MCF 10A (cell line): Measurements from ENCODE around the gene GDNF. TPM values are rescaled to one million over a fixed set of nuclear protein-coding genes. Genes with fewer than 3 reads are reported as not detected.

ENCODE experiments used
- BruUV-seq: library from RNA; stranded (reverse); fragments of 400-500 nt; replicated peaks from 2 replicates; lab custom pipeline; 2021; lab: Mats Ljungman, UMichigan
- CTCF ChIA-PET: fragments of 300-600 bp; sonication (Branson Sonifier 250); formaldehyde crosslinking; extraction: SDS; loops from one replicate; lab custom pipeline; 2021; ENCODE audit warnings: antibody characterized with exemption, inconsistent platforms; lab: Yijun Ruan, JAX
- POLR2A ChIA-PET: fragments of 300-600, 350-650 bp; sonication (Branson Sonifier 250); formaldehyde crosslinking; extraction: SDS; loops from one replicate; lab custom pipeline; 2020; ENCODE audit warnings: antibody characterized with exemption, inconsistent platforms; lab: Yijun Ruan, JAX
- DNase-seq: peaks from one replicate; pipeline ENCODE4 v3.0.0-alpha.2; 2018; ENCODE audit not compliant: unreplicated experiment
- H3K27ac Mint-ChIP-seq: one replicate; pipeline ENCODE4 v1.8.0; 2022; ENCODE audit warnings: mild to moderate bottlenecking, low read depth, mixed read lengths; ENCODE audit not compliant: unreplicated experiment
- H3K27me3 Mint-ChIP-seq: one replicate; pipeline ENCODE4 v1.8.0; 2022; ENCODE audit warnings: mixed read lengths; ENCODE audit not compliant: insufficient read depth, unreplicated experiment
- H3K36me3 Mint-ChIP-seq: one replicate; pipeline ENCODE4 v1.8.0; 2022; ENCODE audit warnings: mild to moderate bottlenecking, moderate library complexity, mixed read lengths; ENCODE audit not compliant: insufficient read depth, unreplicated experiment
- H3K4me1 Mint-ChIP-seq: one replicate; pipeline ENCODE4 v1.8.0; 2022; ENCODE audit warnings: mixed read lengths; ENCODE audit not compliant: insufficient read depth, unreplicated experiment
- H3K4me3 Mint-ChIP-seq: one replicate; pipeline ENCODE4 v1.8.0; 2022; ENCODE audit warnings: mild to moderate bottlenecking, moderate library complexity, mixed read lengths; ENCODE audit not compliant: unreplicated experiment
- H3K9me3 Mint-ChIP-seq: one replicate; pipeline ENCODE4 v1.8.0; 2022; ENCODE audit warnings: mixed read lengths; ENCODE audit not compliant: unreplicated experiment
- intact Hi-C: fragments of 100-400 bp; cut with micrococcal nuclease; formaldehyde crosslinking; loops from 2 replicates; pipeline ENCODE4 v1.14.1; 2022
- total RNA-seq: library from RNA; stranded (reverse); gene quantifications from 2 replicates; pipeline ENCODE4 v1.2.3, GENCODE V29; 2022
- TF ChIP-seq, protein P1 (sequence below): fragments of 200-600 bp; IDR thresholded peaks from one replicate; pipeline ENCODE4 v1.8.0; 2022; ENCODE audit warnings: antibody characterized with exemption, mild to moderate bottlenecking; ENCODE audit not compliant: unreplicated experiment

Gene GDNF
- total RNA-seq, 1 experiment from 2014 or later: not detected

DNA sequence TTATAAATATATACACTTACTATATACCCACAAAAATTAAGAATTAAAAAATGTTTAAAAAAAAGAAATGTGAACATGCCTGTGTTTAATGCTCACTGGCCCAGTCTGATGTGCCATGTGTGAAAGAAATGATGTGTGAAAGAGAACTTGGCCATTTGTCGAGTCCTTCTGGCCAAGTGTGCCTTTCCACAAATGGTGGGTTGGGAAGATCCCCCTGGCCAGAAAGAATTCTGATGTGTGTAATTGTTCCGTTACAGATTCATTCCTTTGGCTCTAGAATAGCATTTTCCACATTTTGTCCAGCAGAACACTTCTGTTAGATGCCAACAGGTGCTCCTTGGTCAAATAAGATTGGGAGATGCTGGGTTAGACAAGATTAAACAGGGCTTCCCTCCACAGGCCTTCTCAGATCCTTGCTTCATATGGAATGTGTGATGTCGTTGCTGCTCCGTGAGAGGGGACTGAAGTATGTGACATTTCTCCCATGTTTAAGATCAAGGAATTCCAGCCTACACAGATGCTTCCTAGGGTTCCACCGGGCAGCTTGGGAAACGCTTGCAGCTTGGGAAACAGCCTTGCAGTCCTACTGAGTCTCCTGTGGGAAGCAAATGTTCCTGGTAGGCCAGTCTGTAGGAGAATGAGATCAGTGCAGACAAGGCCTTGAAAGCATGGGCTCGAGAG is 32.1 kb downstream of the GDNF start:
- no TSS peak for BruUV-seq
- intact Hi-C loops: no loop called here
- ChIA-PET CTCF (no interaction called here), POLR2A (no interaction called here)
- H3K27ac Mint-ChIP-seq: no peak overlapping the region
- H3K27me3 Mint-ChIP-seq: no peaks in the 10 kb centered on the region
- H3K4me1 Mint-ChIP-seq: no peaks in the 10 kb centered on the region
- H3K9me3 Mint-ChIP-seq: no peaks in the 10 kb centered on the region
- H3K36me3 Mint-ChIP-seq: no peaks in the 10 kb centered on the region
- no peak for DNase-seq
- H3K4me3 Mint-ChIP-seq: no peak overlapping the region
- TF ChIP-seq, protein P1, sequence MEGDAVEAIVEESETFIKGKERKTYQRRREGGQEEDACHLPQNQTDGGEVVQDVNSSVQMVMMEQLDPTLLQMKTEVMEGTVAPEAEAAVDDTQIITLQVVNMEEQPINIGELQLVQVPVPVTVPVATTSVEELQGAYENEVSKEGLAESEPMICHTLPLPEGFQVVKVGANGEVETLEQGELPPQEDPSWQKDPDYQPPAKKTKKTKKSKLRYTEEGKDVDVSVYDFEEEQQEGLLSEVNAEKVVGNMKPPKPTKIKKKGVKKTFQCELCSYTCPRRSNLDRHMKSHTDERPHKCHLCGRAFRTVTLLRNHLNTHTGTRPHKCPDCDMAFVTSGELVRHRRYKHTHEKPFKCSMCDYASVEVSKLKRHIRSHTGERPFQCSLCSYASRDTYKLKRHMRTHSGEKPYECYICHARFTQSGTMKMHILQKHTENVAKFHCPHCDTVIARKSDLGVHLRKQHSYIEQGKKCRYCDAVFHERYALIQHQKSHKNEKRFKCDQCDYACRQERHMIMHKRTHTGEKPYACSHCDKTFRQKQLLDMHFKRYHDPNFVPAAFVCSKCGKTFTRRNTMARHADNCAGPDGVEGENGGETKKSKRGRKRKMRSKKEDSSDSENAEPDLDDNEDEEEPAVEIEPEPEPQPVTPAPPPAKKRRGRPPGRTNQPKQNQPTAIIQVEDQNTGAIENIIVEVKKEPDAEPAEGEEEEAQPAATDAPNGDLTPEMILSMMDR: no peak

DNA sequence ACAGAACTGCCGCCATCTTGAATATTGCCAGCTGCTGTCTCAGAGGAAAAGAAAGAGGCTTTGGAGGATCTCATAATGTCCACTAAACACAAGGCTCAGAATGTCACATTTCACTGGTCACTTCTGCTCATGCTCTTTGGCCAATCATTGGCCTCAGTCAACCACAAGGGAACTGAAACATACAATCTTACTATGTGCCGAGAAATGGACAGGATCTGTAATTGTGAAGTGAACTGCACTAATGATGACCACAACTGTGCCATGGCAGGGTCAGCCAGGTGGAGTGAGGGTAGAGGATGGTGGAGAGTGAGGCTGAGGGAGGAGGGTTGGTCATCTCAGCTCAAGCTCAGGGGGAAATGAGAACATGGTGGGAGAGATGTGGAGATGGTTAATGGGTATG is 32.8 kb downstream of the GDNF start:
- H3K9me3 Mint-ChIP-seq: no peaks in the 10 kb centered on the region
- ChIA-PET POLR2A (no interaction called here), CTCF (no interaction called here)
- TF ChIP-seq, protein P1: no peak
- no peaks in the 10 kb centered on the region for H3K36me3 Mint-ChIP-seq
- H3K27ac Mint-ChIP-seq: no peak overlapping the region
- H3K4me3 Mint-ChIP-seq: no peak overlapping the region
- intact Hi-C loops: no loop called here
- no TSS peak for BruUV-seq
- no peaks in the 10 kb centered on the region for H3K27me3 Mint-ChIP-seq
- H3K4me1 Mint-ChIP-seq: no peaks in the 10 kb centered on the region
- DNase-seq: no peak

DNA sequence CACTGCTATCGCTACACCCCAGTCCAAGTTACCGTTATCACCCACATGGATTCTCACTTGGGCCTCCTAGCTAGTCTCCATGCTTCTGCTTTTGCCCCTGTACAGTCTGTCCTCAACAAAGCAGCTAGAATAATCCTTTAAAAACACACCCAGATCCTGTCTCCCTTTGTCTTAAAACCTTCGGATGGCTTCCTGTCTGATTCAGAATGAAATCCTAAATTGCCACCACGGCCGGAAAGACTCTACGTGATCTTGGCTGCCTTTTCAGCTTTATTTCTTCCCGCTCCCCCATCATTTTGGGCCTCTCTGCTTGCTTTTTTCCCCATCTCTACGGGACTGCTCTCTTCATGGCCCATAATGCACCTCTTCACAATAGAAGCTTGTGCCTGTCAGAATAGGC is 33.4 kb downstream of the GDNF start:
- Mint-ChIP-seq H3K36me3 (no peaks in the 10 kb centered on the region), H3K4me1 (no peaks in the 10 kb centered on the region), H3K4me3 (no peak overlapping the region), H3K27ac (no peak overlapping the region), H3K9me3 (no peaks in the 10 kb centered on the region), H3K27me3 (no peaks in the 10 kb centered on the region)
- intact Hi-C loops: no loop called here
- no TSS peak for BruUV-seq
- DNase-seq: no peak
- ChIA-PET CTCF (no interaction called here), POLR2A (no interaction called here)
- TF ChIP-seq, protein P1: no peak

DNA sequence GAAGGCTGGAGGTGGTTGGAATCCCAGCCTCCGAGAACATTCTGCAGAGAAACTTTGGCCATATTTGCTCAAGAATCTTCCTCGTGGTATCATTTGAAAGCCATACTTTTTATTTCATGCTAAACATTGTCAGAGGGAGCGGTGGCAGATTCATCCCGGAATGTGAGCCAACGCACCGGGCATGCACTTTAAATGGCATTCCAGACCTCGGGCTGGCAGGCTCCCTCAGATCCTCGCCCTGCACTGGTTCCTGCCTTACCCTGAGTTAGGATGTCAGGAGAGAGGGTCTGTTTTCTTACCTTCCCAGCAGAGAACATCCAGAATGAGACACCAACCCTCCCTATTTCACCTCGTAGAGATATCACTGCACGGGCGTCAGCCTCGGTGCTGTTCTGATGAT is 33.8 kb downstream of the GDNF start:
- Mint-ChIP-seq H3K27ac (no peak overlapping the region), H3K9me3 (no peaks in the 10 kb centered on the region), H3K4me3 (no peak overlapping the region), H3K4me1 (no peaks in the 10 kb centered on the region), H3K36me3 (no peaks in the 10 kb centered on the region), H3K27me3 (no peaks in the 10 kb centered on the region)
- no peak for DNase-seq
- POLR2A ChIA-PET: no interaction called here
- no TSS peak for BruUV-seq
- CTCF ChIA-PET: no interaction called here
- intact Hi-C loops: no loop called here
- TF ChIP-seq, protein P1: no peak
